Esophagus muscularis mucosa (tissue), 4 donors: ENCODE results near the gene CYP11A1. TPM values are rescaled to one million over a fixed set of nuclear protein-coding genes. Genes with fewer than 3 reads are reported as not detected.

Experiments
- DNase-seq: peaks from one replicate; pipeline ENCODE4 v3.0.0-alpha.2; 2017; ENCODE audit errors: extremely low spot score
- H3K27ac ChIP-seq, 4 donors: fragments of 200-600 bp; sonication (generic); replicated peaks in 1 of 4; 1 replicate in 3 of 4; 2 replicates in 1 of 4; pipeline ENCODE4 v1.5.1; 2016 to 2019; ENCODE audit warnings: mild to moderate bottlenecking in 1 of 4
- H3K27me3 ChIP-seq, 4 donors: fragments of 200-600 bp; sonication (generic); one replicate each; pipeline versions ENCODE4 v1.5.1 to v1.6.0; 2016 to 2019
- H3K36me3 ChIP-seq, 4 donors: fragments of 200-600 bp; sonication (generic); one replicate each; pipeline ENCODE4 v1.5.1; 2016 to 2019
- H3K4me1 ChIP-seq, 4 donors: fragments of 200-600 bp; sonication (generic); one replicate each; pipeline ENCODE4 v1.5.1; 2016 to 2019
- H3K4me3 ChIP-seq, 4 donors: fragments of 200-600 bp; sonication (generic); 1 replicate in 2 of 4; 2 replicates in 2 of 4; pipeline ENCODE4 v1.5.1; 2016 to 2019; ENCODE audit warnings: mild to moderate bottlenecking in 4 of 4, moderate library complexity in 1 of 4
- H3K9me3 ChIP-seq, 4 donors: fragments of 200-600 bp; sonication (generic); 1 replicate in 3 of 4; 2 replicates in 1 of 4; pipeline ENCODE4 v1.5.1; 2016 to 2019
- CTCF ChIP-seq, 3 experiments: fragments of 200-600 bp in 2 of 3; fragments of 450-650 bp in 1 of 3; sonication (generic) in 2 of 3; IDR thresholded peaks; one replicate each; pipeline ENCODE4 v1.5.1; 2017 to 2019; ENCODE audit warnings: antibody characterized with exemption in 3 of 3, mild to moderate bottlenecking in 2 of 3, moderate library complexity in 1 of 3
- EP300 ChIP-seq: sonication (generic); formaldehyde crosslinking; IDR thresholded peaks from one replicate; pipeline ENCODE4 v1.6.1; 2017; ENCODE audit warnings: antibody characterized with exemption
- POLR2A ChIP-seq: fragments of 450-650 bp; IDR thresholded peaks from one replicate; pipeline ENCODE4 v1.6.1; 2017; ENCODE audit warnings: antibody characterized with exemption, moderate library complexity, mild to moderate bottlenecking, low read depth
- POLR2AphosphoS5 ChIP-seq, 2 donors: sonication (generic); formaldehyde crosslinking; IDR thresholded peaks; one replicate each; pipeline ENCODE4 v1.6.1; 2017; ENCODE audit warnings: antibody characterized with exemption in 2 of 2
- WGBS: methylation state at CpG from one replicate; pipeline ENCODE4 v1.1.5; 2018; 5-methylcytosine and 5-hydroxymethylcytosine counted together
- intact Hi-C: fragments of 100-400 bp; cut with DNase I; formaldehyde crosslinking; loops from one replicate; pipeline ENCODE4 v1.15.1; 2023
- total RNA-seq, 4 donors: library from RNA; depleted of rRNA; stranded (reverse); fragments of >200 nt; gene quantifications; one replicate each; pipeline versions ENCODE4 v1.1.0 to v1.2.1, GENCODE V29; 2016

The CYP11A1 gene
- total RNA-seq, 4 donors from 2014 or later = 1.7 to 2.5 (median 1.8) TPM

- Histone ChIP-seq H3K4me3 (no peak overlapping the region), H3K36me3 (no peaks in the 10 kb centered on the region), H3K27ac (no peak overlapping the region), H3K27me3 (peaks cover 0 to 18% (median 0%) of the 10 kb centered on the region in 4 donors), H3K4me1 (peaks cover 0 to 19% (median 17%) of the 10 kb centered on the region in 4 donors), H3K9me3 (no peaks in the 10 kb centered on the region)
- WGBS = 80% methylated on average over 8 of the region's 8 CpGs
- TF ChIP-seq POLR2AphosphoS5 (IDR thresholded peaks at IDR 0.05) = no peak
- TF ChIP-seq EP300 = no peak
- no peak for TF ChIP-seq CTCF (IDR thresholded peaks at IDR 0.05)
- TF ChIP-seq POLR2A = no peak
- intact Hi-C loops = loop anchor here (2.0 kb wide), 1 partner anchor 55 kb away; no protein-coding TSS in a partner anchor
- no peak for DNase-seq
Observed at GRCh38 chr15:74383695-74384565, 16.5 kb upstream of the CYP11A1 start.

- Histone ChIP-seq H3K9me3 (no peaks in the 10 kb centered on the region), H3K27ac (no peak overlapping the region), H3K4me1 (peaks cover 0 to 19% (median 17%) of the 10 kb centered on the region in 4 donors), H3K27me3 (peaks cover 0 to 18% (median 0%) of the 10 kb centered on the region in 4 donors), H3K36me3 (no peaks in the 10 kb centered on the region), H3K4me3 (no peak overlapping the region)
- intact Hi-C loops = loop anchor here (2.0 kb wide), 1 partner anchor 56 kb away; no protein-coding TSS in a partner anchor
- TF ChIP-seq POLR2A = no peak
- no peak for TF ChIP-seq POLR2AphosphoS5 (IDR thresholded peaks at IDR 0.05)
- no peak for TF ChIP-seq CTCF (IDR thresholded peaks at IDR 0.05)
- no peak for TF ChIP-seq EP300
- 93% methylated on average over 4 of the region's 4 CpGs for WGBS
- DNase-seq = no peak
Observed at GRCh38 chr15:74383286-74383685, 15.8 kb upstream of the CYP11A1 start.

GRCh38 chr15:74382004-74382816 lies 14.8 kb upstream of the CYP11A1 start:
- TF ChIP-seq CTCF (IDR thresholded peaks at IDR 0.05) = peak; percentile 79 to 87 (median 83)
- TF ChIP-seq EP300 = no peak
- no peak for TF ChIP-seq POLR2A
- TF ChIP-seq POLR2AphosphoS5 (IDR thresholded peaks at IDR 0.05) = no peak
- H3K9me3 ChIP-seq = no peaks in the 10 kb centered on the region
- peaks cover 0 to 19% (median 17%) of the 10 kb centered on the region in 4 donors for H3K4me1 ChIP-seq
- 60% methylated on average over 5 of the region's 13 CpGs for WGBS
- DNase-seq = no peak
- no peak overlapping the region for H3K27ac ChIP-seq
- H3K36me3 ChIP-seq = no peaks in the 10 kb centered on the region
- H3K27me3 ChIP-seq = peaks cover 0 to 18% (median 0%) of the 10 kb centered on the region in 4 donors
- intact Hi-C loops = loop anchor here (2.0 kb wide), 1 partner anchor 57 kb away; no protein-coding TSS in a partner anchor
- H3K4me3 ChIP-seq = no peak overlapping the region

GRCh38 chr15:74381481-74381880 lies 14.0 kb upstream of the CYP11A1 start:
- H3K4me1 ChIP-seq = peaks cover 0 to 19% (median 16%) of the 10 kb centered on the region in 4 donors
- WGBS = 60% methylated on average over 4 of the region's 5 CpGs
- H3K27me3 ChIP-seq = peaks cover 0 to 18% (median 0%) of the 10 kb centered on the region in 4 donors
- intact Hi-C loops = no loop called here
- H3K27ac ChIP-seq = no peak overlapping the region
- no peaks in the 10 kb centered on the region for H3K9me3 ChIP-seq
- H3K4me3 ChIP-seq = no peak overlapping the region
- no peaks in the 10 kb centered on the region for H3K36me3 ChIP-seq
- DNase-seq = no peak
- TF ChIP-seq POLR2A (no peak), EP300 (no peak), POLR2AphosphoS5 (IDR thresholded peaks at IDR 0.05) (no peak), CTCF (IDR thresholded peaks at IDR 0.05) (no peak)
